Mesendoderm (in vitro differentiated cells): Measurements from ENCODE around the gene DOCK8.
A peak's percentile ranks its signal among the peaks of the same experiment; 100 is the strongest.
"Not testable (repeated sequence)": the region's sequence is repeated elsewhere in the genome, so short reads cannot be mapped to it uniquely, and the experiment has no call there.

ENCODE experiments used
- DNase-seq: peaks from one replicate; pipeline ENCODE4 v3.0.0; 2013
- H2AK5ac ChIP-seq: 2 replicates; pipeline ENCODE4 v1.6.1; 2013; ENCODE audit warnings: low read length, inconsistent platforms
- H2BK120ac ChIP-seq: 2 replicates; pipeline ENCODE4 v1.6.1; 2013; ENCODE audit warnings: low read depth, mild to moderate bottlenecking, low read length, moderate library complexity, mixed read lengths
- H2BK15ac ChIP-seq: replicated peaks from 2 replicates; pipeline ENCODE4 v1.6.1; 2013; ENCODE audit warnings: low read depth, mild to moderate bottlenecking, moderate library complexity
- H2BK5ac ChIP-seq: 2 replicates; pipeline ENCODE4 v1.6.1; 2013; ENCODE audit warnings: low read length, inconsistent platforms
- H3K18ac ChIP-seq: 2 replicates; pipeline ENCODE4 v1.6.1; 2013; ENCODE audit warnings: mild to moderate bottlenecking, low read length, mixed read lengths
- H3K23ac ChIP-seq: one replicate; pipeline ENCODE4 v1.6.1; 2013; ENCODE audit warnings: low read length
- H3K27ac ChIP-seq: 2 replicates; pipeline ENCODE4 v1.5.1; 2013; ENCODE audit warnings: low read depth, mild to moderate bottlenecking, inconsistent platforms, low read length, moderate library complexity
- H3K27me3 ChIP-seq: 2 replicates; pipeline ENCODE4 v1.6.1; 2013; ENCODE audit warnings: low read length, control low read depth, mild to moderate bottlenecking, inconsistent platforms; ENCODE audit not compliant: insufficient read depth, poor library complexity
- H3K36me3 ChIP-seq: 2 replicates; pipeline ENCODE4 v1.6.1; 2013; ENCODE audit warnings: low read length, inconsistent platforms; ENCODE audit not compliant: control insufficient read depth, insufficient read depth
- H3K4ac ChIP-seq: one replicate; pipeline ENCODE4 v1.6.1; 2013; ENCODE audit warnings: low read depth, mild to moderate bottlenecking, low read length, moderate library complexity
- H3K4me1 ChIP-seq: 2 replicates; pipeline ENCODE4 v1.6.1; 2013; ENCODE audit warnings: low read depth, low read length, inconsistent platforms; ENCODE audit not compliant: control insufficient read depth
- H3K4me2 ChIP-seq: 2 replicates; pipeline ENCODE4 v1.6.1; 2013; ENCODE audit warnings: low read length
- H3K4me3 ChIP-seq: 2 replicates; pipeline ENCODE4 v1.5.1; 2013; ENCODE audit warnings: mild to moderate bottlenecking, low read length
- H3K56ac ChIP-seq: one replicate; pipeline ENCODE4 v1.6.1; 2013; ENCODE audit warnings: low read length
- H3K79me1 ChIP-seq: 2 replicates; pipeline ENCODE4 v1.6.1; 2013; ENCODE audit warnings: low read length, inconsistent platforms
- H3K79me2 ChIP-seq: 2 replicates; pipeline ENCODE4 v1.6.1; 2013; ENCODE audit warnings: mild to moderate bottlenecking, low read length; ENCODE audit not compliant: control insufficient read depth, insufficient read depth
- H3K9ac ChIP-seq: 2 replicates; pipeline ENCODE4 v1.6.1; 2013; ENCODE audit warnings: low read length, inconsistent platforms
- H4K5ac ChIP-seq: one replicate; pipeline ENCODE4 v1.6.1; 2013; ENCODE audit warnings: low read length
- H4K8ac ChIP-seq: one replicate; pipeline ENCODE4 v1.6.1; 2013; ENCODE audit warnings: low read depth, mild to moderate bottlenecking, control low read depth, low read length, moderate library complexity
- WGBS: extraction: QIAGEN DNeasy Blood & Tissue Kit; methylation state at CpG from one replicate; pipeline ENCODE4 v1.1.7; 2013; ENCODE audit warnings: low lambda C conversion rate, missing lambda C conversion rate; ENCODE audit not compliant: insufficient coverage; ENCODE audit errors: extremely low coverage; 5-methylcytosine and 5-hydroxymethylcytosine counted together

The DOCK8 gene

DNA sequence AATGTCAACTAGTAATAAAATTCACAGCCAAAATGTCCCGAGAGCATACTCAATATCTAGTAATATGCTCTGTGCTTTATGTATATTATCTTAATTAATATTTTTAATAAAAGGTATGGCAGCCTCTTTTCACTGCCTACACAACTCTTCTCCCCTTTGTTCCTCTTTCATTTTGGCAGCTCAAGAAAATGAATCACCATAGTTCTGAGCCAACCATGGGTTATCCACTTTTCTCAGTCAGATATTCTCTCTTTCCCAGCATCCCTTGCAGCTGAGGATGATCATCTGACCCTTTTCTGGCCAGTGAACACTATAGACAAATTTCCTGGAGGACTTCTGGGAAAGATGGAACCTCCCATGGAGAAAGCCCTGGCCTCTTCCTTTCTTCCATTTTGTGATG lies 8.2 kb upstream of the DOCK8 start:
- H3K79me1 ChIP-seq, result no peaks in the 10 kb centered on the region
- H3K4ac ChIP-seq, result no peak overlapping the region
- H3K9ac ChIP-seq, result no peak overlapping the region
- H3K4me2 ChIP-seq, result no peak overlapping the region
- H4K5ac ChIP-seq, result no peak overlapping the region
- H2AK5ac ChIP-seq, result no peak overlapping the region
- WGBS, result no CpG with 5 or more reads among the region's 1 CpG
- no peaks in the 10 kb centered on the region for H3K27me3 ChIP-seq
- H3K79me2 ChIP-seq, result no peaks in the 10 kb centered on the region
- H3K18ac ChIP-seq, result no peak overlapping the region
- no peak overlapping the region for H3K56ac ChIP-seq
- no peak overlapping the region for H3K23ac ChIP-seq
- no peak overlapping the region for H2BK5ac ChIP-seq
- no peak overlapping the region for H3K4me3 ChIP-seq
- H2BK120ac ChIP-seq, result no peak overlapping the region
- no peak overlapping the region for H3K27ac ChIP-seq
- no peak overlapping the region for H4K8ac ChIP-seq
- no peak overlapping the region for H2BK15ac ChIP-seq
- H3K36me3 ChIP-seq, result no peaks in the 10 kb centered on the region
- H3K4me1 ChIP-seq, result no peaks in the 10 kb centered on the region
- DNase-seq, result no peak

DNA sequence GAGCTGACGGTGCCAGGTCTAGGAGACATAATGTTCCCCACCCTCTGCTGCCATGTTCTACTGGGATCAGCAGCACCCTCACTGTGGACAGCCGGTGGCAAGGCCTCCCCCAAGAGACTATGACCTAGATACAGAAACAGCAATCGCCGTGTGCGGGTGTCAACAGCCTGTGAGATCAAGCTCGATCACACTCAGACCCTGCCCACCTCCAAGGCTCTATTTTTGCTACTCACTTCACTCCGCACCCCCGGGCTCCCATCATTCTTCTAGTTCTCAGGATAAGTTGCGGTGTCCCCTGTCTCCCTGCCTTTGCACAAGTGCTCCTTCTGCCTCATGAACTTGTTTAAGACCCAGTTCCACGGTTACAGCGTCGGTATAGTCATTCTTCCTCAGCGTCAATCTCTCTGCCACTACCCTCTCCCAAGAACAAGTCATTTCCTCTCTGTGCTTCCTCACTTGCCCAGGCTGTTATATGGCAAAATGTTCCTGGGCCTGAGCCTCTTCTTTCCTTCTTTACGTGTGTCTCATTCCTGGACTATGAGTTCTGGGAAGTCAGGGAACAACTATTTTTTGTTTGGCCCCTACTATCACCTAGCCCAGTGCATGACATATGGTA lies 5.4 kb upstream of the DOCK8 start:
- Histone ChIP-seq H3K4me2 (no peak overlapping the region), H4K5ac (no peak overlapping the region), H3K27me3 (no peaks in the 10 kb centered on the region), H3K4me3 (no peak overlapping the region), H3K79me2 (no peaks in the 10 kb centered on the region), H3K36me3 (no peaks in the 10 kb centered on the region), H3K27ac (no peak overlapping the region), H2BK5ac (no peak overlapping the region), H2AK5ac (no peak overlapping the region), H3K9ac (no peak overlapping the region), H3K23ac (no peak overlapping the region), H3K4me1 (no peaks in the 10 kb centered on the region), H3K79me1 (no peaks in the 10 kb centered on the region), H3K4ac (no peak overlapping the region), H2BK120ac (no peak overlapping the region), H2BK15ac (no peak overlapping the region), H4K8ac (no peak overlapping the region), H3K18ac (no peak overlapping the region), H3K56ac (no peak overlapping the region)
- no peak for DNase-seq
- WGBS, result no CpG with 5 or more reads among the region's 14 CpGs

DNA sequence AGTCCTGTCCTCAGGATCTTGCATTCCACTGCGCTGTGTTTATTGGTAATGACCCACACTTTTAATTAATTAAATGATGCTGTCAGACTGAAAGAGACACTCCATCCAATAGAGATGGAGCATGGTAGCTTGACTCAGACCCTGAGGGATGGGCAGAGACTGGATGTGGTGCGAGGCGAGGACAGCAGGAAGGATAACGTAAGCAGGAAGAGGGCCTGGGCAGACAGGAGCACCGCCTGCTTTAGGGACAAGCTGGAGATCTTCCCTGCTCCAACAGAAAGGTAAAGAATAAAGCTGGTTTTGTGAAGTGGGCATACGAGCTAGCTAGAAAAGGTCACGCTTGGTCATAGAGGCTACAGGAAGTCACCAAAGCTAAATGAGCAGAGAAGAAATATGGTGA lies 3.6 kb upstream of the DOCK8 start:
- Histone ChIP-seq H3K79me2 (no peaks in the 10 kb centered on the region), H4K8ac (no peak overlapping the region), H3K27me3 (peaks cover 5% of the 10 kb centered on the region), H3K4me2 (no peak overlapping the region), H4K5ac (no peak overlapping the region), H3K23ac (no peak overlapping the region), H2BK120ac (no peak overlapping the region), H2AK5ac (no peak overlapping the region), H2BK5ac (no peak overlapping the region), H3K18ac (no peak overlapping the region), H3K36me3 (no peaks in the 10 kb centered on the region), H3K4me3 (no peak overlapping the region), H3K4me1 (no peaks in the 10 kb centered on the region), H3K79me1 (no peaks in the 10 kb centered on the region), H3K9ac (no peak overlapping the region), H3K4ac (no peak overlapping the region), H3K56ac (no peak overlapping the region), H2BK15ac (no peak overlapping the region), H3K27ac (no peak overlapping the region)
- WGBS, result no CpG with 5 or more reads among the region's 7 CpGs
- no peak for DNase-seq

DNA sequence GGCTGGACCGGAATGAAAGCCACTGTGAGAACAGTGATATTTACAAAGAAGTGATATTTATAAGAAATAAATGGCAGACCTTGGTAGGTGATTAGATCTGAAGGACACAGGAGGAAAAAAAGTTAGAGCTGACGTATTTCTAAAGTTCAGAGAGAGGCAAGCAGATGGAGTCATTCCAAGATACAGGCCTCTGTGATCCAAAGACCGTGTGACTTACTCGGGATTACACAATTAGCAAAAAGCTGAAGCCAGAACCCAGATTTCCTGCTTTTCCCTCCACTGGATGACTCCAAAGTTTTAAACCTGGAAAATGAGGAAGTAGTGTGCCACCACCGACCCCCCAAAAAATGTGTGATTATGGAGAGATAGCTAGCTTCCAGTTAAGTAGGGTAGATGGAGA lies 3.1 kb upstream of the DOCK8 start:
- no peak overlapping the region for H3K4me3 ChIP-seq
- H2BK15ac ChIP-seq, result no peak overlapping the region
- no peak overlapping the region for H3K4me2 ChIP-seq
- H3K23ac ChIP-seq, result no peak overlapping the region
- H2BK120ac ChIP-seq, result no peak overlapping the region
- no peaks in the 10 kb centered on the region for H3K36me3 ChIP-seq
- no peaks in the 10 kb centered on the region for H3K79me2 ChIP-seq
- H3K4ac ChIP-seq, result no peak overlapping the region
- no peak overlapping the region for H3K18ac ChIP-seq
- H3K27ac ChIP-seq, result no peak overlapping the region
- H4K5ac ChIP-seq, result no peak overlapping the region
- no peaks in the 10 kb centered on the region for H3K79me1 ChIP-seq
- H3K4me1 ChIP-seq, result no peaks in the 10 kb centered on the region
- no peak overlapping the region for H2AK5ac ChIP-seq
- H4K8ac ChIP-seq, result no peak overlapping the region
- H3K27me3 ChIP-seq, result peaks cover 5% of the 10 kb centered on the region
- WGBS, result no CpG with 5 or more reads among the region's 5 CpGs
- no peak overlapping the region for H2BK5ac ChIP-seq
- H3K9ac ChIP-seq, result no peak overlapping the region
- no peak overlapping the region for H3K56ac ChIP-seq
- DNase-seq, result no peak

DNA sequence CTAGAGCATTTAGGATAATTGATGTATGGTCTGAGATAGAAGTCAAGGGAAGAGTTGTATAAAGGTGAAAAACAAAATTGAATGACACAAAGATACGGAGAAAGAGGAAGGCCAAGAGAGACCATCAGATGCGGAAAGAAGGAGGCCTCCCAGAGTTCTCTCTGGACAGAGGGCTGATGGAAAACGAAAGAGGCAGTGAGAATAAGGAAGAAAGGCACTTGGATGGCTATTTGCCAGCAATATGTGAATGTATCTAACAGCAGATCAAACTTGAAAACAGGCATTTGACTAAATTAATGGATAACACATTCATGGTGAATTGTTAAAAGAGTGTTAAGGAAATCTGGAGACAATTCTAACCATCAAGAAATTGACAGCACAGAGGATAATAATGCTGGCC lies 2.4 kb upstream of the DOCK8 start:
- Histone ChIP-seq H3K27me3 (peaks cover 5% of the 10 kb centered on the region), H4K8ac (no peak overlapping the region)

DNA sequence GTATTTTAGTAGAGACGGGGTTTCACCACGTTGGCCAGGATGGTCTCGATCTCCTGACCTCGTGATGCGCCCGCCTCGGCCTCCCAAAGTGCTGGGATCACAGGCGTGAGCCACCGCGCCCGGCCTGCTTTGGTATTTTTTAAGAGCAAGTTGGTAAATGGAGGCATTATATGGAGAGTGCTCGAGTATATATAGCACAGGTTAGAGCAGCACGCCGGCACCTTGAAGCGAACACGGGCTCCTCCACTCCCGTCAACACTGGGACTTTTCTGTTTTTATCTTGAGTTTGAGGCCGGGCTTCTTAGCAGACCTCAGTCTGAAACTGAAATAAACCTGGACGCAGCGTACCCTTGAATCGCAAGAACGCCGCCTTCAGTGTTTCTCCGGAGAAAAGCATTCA lies 764 bp upstream of the DOCK8 start:
- H2AK5ac ChIP-seq, H3K27me3 ChIP-seq: not testable (repeated sequence)
- no CpG with 5 or more reads among the region's 24 CpGs for whole genome bisulfite sequencing

More for the DNA sequence above, 2.4 kb upstream of the DOCK8 start:
- DNase-seq, result no peak
- no CpG with 5 or more reads among the region's 3 CpGs for WGBS
- no peak overlapping the region for H3K4me2 ChIP-seq
- no peaks in the 10 kb centered on the region for H3K79me1 ChIP-seq
- H2BK5ac ChIP-seq, result no peak overlapping the region
- H2AK5ac ChIP-seq, result no peak overlapping the region
- H2BK120ac ChIP-seq, result no peak overlapping the region
- no peak overlapping the region for H3K4me3 ChIP-seq
- H3K9ac ChIP-seq, result no peak overlapping the region
- no peak overlapping the region for H3K56ac ChIP-seq
- no peaks in the 10 kb centered on the region for H3K36me3 ChIP-seq
- H4K5ac ChIP-seq, result no peak overlapping the region
- H2BK15ac ChIP-seq, result no peak overlapping the region
- H3K18ac ChIP-seq, result no peak overlapping the region
- H3K4me1 ChIP-seq, result no peaks in the 10 kb centered on the region
- H3K79me2 ChIP-seq, result no peaks in the 10 kb centered on the region
- no peak overlapping the region for H3K27ac ChIP-seq
- no peak overlapping the region for H3K23ac ChIP-seq
- H3K4ac ChIP-seq, result no peak overlapping the region

More for the DNA sequence above, 764 bp upstream of the DOCK8 start:
- not testable (repeated sequence) for H3K23ac ChIP-seq, H3K4me2 ChIP-seq, H3K79me2 ChIP-seq, H3K4me3 ChIP-seq, H3K36me3 ChIP-seq, H4K8ac ChIP-seq, H3K56ac ChIP-seq, H4K5ac ChIP-seq, H3K4ac ChIP-seq, DNase-seq, H3K9ac ChIP-seq, H3K79me1 ChIP-seq, H2BK15ac ChIP-seq, H2BK5ac ChIP-seq, H3K27ac ChIP-seq, H3K4me1 ChIP-seq
- Histone ChIP-seq H3K18ac (peak overlapping the region; percentile 28), H2BK120ac (peak overlapping the region; percentile 39)
